Tibial nerve (tissue), 3 donors: ENCODE data around the gene PAPOLG.

Source experiments
- CTCF ChIP-seq, 5 experiments: fragments of 200-600 bp in 3 of 5; fragments of 450-650 bp in 2 of 5; sonication (generic) in 3 of 5; IDR thresholded peaks; one replicate each; pipeline ENCODE4 v1.5.1; 2016 to 2019; ENCODE audit warnings: antibody characterized with exemption in 5 of 5, mild to moderate bottlenecking in 3 of 5, moderate library complexity in 2 of 5
- POLR2A ChIP-seq, 2 donors: fragments of 450-650 bp; IDR thresholded peaks; one replicate each; pipeline ENCODE4 v1.6.1; 2017; ENCODE audit warnings: antibody characterized with exemption in 2 of 2, mild to moderate bottlenecking in 2 of 2, moderate library complexity in 2 of 2

GRCh38 chr2:60847854-60848253 is 91.8 kb downstream of the PAPOLG start:
- TF ChIP-seq POLR2A (IDR thresholded peaks at IDR 0.05) (no peak), CTCF (IDR thresholded peaks at IDR 0.05) (no peak)
